C4-2B (cell line): Measurements from ENCODE around the gene CRADD.

Experiments used
- ZFX ChIP-seq: fragments of 450-650 bp; IDR thresholded peaks from 2 replicates; pipeline ENCODE4 v1.6.1; 2017
- TF ChIP-seq, protein P1 (sequence below): fragments of 450-650 bp; conservative IDR thresholded peaks from 2 replicates; pipeline ENCODE4 v1.5.1; 2017; ENCODE audit warnings: mild to moderate bottlenecking

GRCh38 chr12:93766371-93766770, 89.2 kb downstream of the CRADD start:
- TF ChIP-seq, protein P1, sequence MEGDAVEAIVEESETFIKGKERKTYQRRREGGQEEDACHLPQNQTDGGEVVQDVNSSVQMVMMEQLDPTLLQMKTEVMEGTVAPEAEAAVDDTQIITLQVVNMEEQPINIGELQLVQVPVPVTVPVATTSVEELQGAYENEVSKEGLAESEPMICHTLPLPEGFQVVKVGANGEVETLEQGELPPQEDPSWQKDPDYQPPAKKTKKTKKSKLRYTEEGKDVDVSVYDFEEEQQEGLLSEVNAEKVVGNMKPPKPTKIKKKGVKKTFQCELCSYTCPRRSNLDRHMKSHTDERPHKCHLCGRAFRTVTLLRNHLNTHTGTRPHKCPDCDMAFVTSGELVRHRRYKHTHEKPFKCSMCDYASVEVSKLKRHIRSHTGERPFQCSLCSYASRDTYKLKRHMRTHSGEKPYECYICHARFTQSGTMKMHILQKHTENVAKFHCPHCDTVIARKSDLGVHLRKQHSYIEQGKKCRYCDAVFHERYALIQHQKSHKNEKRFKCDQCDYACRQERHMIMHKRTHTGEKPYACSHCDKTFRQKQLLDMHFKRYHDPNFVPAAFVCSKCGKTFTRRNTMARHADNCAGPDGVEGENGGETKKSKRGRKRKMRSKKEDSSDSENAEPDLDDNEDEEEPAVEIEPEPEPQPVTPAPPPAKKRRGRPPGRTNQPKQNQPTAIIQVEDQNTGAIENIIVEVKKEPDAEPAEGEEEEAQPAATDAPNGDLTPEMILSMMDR, result no peak
- no peak for TF ChIP-seq ZFX
